Loucy (cell line): ENCODE measurements around the gene TMX3.

Experiments
- H2AFZ ChIP-seq: fragments of 200-600 bp; sonication (generic); 2 replicates; pipeline ENCODE4 v1.6.0; 2016; ENCODE audit warnings: antibody characterized with exemption, mild to moderate bottlenecking, low read length, moderate library complexity
- H3F3A ChIP-seq: fragments of 200-600 bp; 2 replicates; pipeline ENCODE4 v1.6.0; 2016; ENCODE audit warnings: antibody characterized with exemption, low read depth, mild to moderate bottlenecking
- H3K27me3 ChIP-seq: fragments of 200-600 bp; sonication (generic); 2 replicates; pipeline ENCODE4 v1.6.1; 2014; ENCODE audit warnings: low read length, mild to moderate bottlenecking; ENCODE audit not compliant: insufficient read depth, poor library complexity, severe bottlenecking
- H3K36me3 ChIP-seq: fragments of 200-600 bp; sonication (generic); 2 replicates; pipeline ENCODE4 v1.6.1; 2016; ENCODE audit warnings: low read length; ENCODE audit not compliant: insufficient read depth
- H3K4me1 ChIP-seq: fragments of 200-600 bp; sonication (generic); 2 replicates; pipeline ENCODE4 v1.5.1; 2014; ENCODE audit warnings: low read length, mild to moderate bottlenecking; ENCODE audit not compliant: insufficient read depth, poor library complexity, severe bottlenecking
- H3K4me2 ChIP-seq: fragments of 200-600 bp; sonication (generic); 2 replicates; pipeline ENCODE4 v1.6.0; 2014; ENCODE audit warnings: antibody characterized with exemption, low read length, low read depth, mild to moderate bottlenecking; ENCODE audit not compliant: poor library complexity, severe bottlenecking
- H3K4me3 ChIP-seq: fragments of 200-600 bp; sonication (generic); 2 replicates; pipeline ENCODE4 v1.5.1; 2014; ENCODE audit warnings: low read length, mild to moderate bottlenecking, mixed read lengths; ENCODE audit not compliant: poor library complexity, severe bottlenecking
- H3K79me2 ChIP-seq: fragments of 200-600 bp; sonication (generic); 2 replicates; pipeline ENCODE4 v1.6.1; 2014; ENCODE audit warnings: low read length; ENCODE audit not compliant: insufficient read depth
- H3K9ac ChIP-seq: fragments of 200-600 bp; sonication (generic); 2 replicates; pipeline ENCODE4 v1.6.0; 2014; ENCODE audit warnings: mild to moderate bottlenecking, low read depth, low read length, moderate library complexity; ENCODE audit not compliant: poor library complexity, severe bottlenecking
- H3K9me2 ChIP-seq: fragments of 200-600 bp; sonication (generic); replicated peaks from 2 replicates; pipeline ENCODE4 v1.6.1; 2016; ENCODE audit warnings: low read depth, low read length, mixed read lengths
- H3K9me3 ChIP-seq: fragments of 200-600 bp; sonication (generic); 2 replicates; pipeline ENCODE4 v1.6.1; 2014; ENCODE audit warnings: mild to moderate bottlenecking, antibody characterized with exemption, low read length, low read depth; ENCODE audit not compliant: insufficient read depth
- H4K20me1 ChIP-seq: fragments of 200-600 bp; sonication (generic); 2 replicates; pipeline ENCODE4 v1.6.0; 2014; ENCODE audit warnings: antibody characterized with exemption, low read length, mild to moderate bottlenecking; ENCODE audit not compliant: insufficient read depth, poor library complexity, severe bottlenecking
- EZH2phosphoT487 ChIP-seq: fragments of 200-600 bp; IDR thresholded peaks from 2 replicates; pipeline ENCODE4 v1.6.1; 2018; ENCODE audit warnings: antibody characterized with exemption, mild to moderate bottlenecking, moderate library complexity, borderline replicate concordance
- TF ChIP-seq, protein P1 (sequence below): fragments of 200-600 bp; sonication (generic); conservative IDR thresholded peaks from 2 replicates; pipeline ENCODE4 v1.5.1; 2014; ENCODE audit warnings: mild to moderate bottlenecking, antibody characterized with exemption, low read length

TMX3 gene

GRCh38 chr18:68723539-68723938, 8.6 kb upstream of the TMX3 start:
- Histone ChIP-seq H4K20me1 (no peaks in the 10 kb centered on the region), H3K79me2 (no peaks in the 10 kb centered on the region)

DNA sequence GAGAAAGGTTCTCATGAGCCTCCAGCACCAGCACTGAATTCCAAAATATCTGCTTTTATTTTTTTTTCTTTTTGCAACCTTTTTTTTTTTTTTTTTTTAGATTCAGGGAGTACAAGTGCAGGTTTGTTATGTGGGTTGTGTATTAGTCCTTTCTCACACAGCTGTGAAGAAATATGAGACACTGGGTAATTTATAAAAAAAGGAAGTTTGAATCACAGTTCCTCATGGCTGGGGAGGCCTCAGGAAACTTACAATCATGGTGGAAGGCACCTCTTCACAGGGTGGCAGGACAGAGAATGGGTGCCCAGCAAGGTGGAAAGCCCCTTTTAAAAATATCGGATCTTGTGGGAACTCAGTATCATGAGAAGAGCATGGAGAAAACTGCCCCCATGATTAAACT, 7.9 kb upstream of the TMX3 start:
- H3K36me3 ChIP-seq = no peaks in the 10 kb centered on the region
- H3K4me3 ChIP-seq = no peak overlapping the region
- no peak overlapping the region for H3K4me2 ChIP-seq
- H3K9me3 ChIP-seq = no peaks in the 10 kb centered on the region; the same call in 1 of the 2 replicates
- H3K27me3 ChIP-seq = no peaks in the 10 kb centered on the region
- no peaks in the 10 kb centered on the region for H3F3A ChIP-seq
- H3K4me1 ChIP-seq = peaks cover 8% of the 10 kb centered on the region
- H3K79me2 ChIP-seq = no peaks in the 10 kb centered on the region
- TF ChIP-seq EZH2phosphoT487 = no peak
- TF ChIP-seq, protein P1, sequence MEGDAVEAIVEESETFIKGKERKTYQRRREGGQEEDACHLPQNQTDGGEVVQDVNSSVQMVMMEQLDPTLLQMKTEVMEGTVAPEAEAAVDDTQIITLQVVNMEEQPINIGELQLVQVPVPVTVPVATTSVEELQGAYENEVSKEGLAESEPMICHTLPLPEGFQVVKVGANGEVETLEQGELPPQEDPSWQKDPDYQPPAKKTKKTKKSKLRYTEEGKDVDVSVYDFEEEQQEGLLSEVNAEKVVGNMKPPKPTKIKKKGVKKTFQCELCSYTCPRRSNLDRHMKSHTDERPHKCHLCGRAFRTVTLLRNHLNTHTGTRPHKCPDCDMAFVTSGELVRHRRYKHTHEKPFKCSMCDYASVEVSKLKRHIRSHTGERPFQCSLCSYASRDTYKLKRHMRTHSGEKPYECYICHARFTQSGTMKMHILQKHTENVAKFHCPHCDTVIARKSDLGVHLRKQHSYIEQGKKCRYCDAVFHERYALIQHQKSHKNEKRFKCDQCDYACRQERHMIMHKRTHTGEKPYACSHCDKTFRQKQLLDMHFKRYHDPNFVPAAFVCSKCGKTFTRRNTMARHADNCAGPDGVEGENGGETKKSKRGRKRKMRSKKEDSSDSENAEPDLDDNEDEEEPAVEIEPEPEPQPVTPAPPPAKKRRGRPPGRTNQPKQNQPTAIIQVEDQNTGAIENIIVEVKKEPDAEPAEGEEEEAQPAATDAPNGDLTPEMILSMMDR = no peak
- no peak overlapping the region for H2AFZ ChIP-seq
- no peaks in the 10 kb centered on the region for H4K20me1 ChIP-seq
- H3K9me2 ChIP-seq = no peaks in the 10 kb centered on the region
- no peak overlapping the region for H3K9ac ChIP-seq

More at GRCh38 chr18:68723539-68723938, 8.6 kb upstream of the TMX3 start:
- H3K9ac ChIP-seq = no peak overlapping the region
- H3K4me2 ChIP-seq = no peak overlapping the region
- no peaks in the 10 kb centered on the region for H3K27me3 ChIP-seq
- no peak overlapping the region for H2AFZ ChIP-seq
- no peaks in the 10 kb centered on the region for H3K9me2 ChIP-seq
- TF ChIP-seq, protein P1 = no peak
- no peak for TF ChIP-seq EZH2phosphoT487
- H3K9me3 ChIP-seq = no peaks in the 10 kb centered on the region; the same call in 1 of the 2 replicates
- no peak overlapping the region for H3K4me3 ChIP-seq
- no peaks in the 10 kb centered on the region for H3K36me3 ChIP-seq
- no peaks in the 10 kb centered on the region for H3F3A ChIP-seq
- H3K4me1 ChIP-seq = peaks cover 8% of the 10 kb centered on the region

DNA sequence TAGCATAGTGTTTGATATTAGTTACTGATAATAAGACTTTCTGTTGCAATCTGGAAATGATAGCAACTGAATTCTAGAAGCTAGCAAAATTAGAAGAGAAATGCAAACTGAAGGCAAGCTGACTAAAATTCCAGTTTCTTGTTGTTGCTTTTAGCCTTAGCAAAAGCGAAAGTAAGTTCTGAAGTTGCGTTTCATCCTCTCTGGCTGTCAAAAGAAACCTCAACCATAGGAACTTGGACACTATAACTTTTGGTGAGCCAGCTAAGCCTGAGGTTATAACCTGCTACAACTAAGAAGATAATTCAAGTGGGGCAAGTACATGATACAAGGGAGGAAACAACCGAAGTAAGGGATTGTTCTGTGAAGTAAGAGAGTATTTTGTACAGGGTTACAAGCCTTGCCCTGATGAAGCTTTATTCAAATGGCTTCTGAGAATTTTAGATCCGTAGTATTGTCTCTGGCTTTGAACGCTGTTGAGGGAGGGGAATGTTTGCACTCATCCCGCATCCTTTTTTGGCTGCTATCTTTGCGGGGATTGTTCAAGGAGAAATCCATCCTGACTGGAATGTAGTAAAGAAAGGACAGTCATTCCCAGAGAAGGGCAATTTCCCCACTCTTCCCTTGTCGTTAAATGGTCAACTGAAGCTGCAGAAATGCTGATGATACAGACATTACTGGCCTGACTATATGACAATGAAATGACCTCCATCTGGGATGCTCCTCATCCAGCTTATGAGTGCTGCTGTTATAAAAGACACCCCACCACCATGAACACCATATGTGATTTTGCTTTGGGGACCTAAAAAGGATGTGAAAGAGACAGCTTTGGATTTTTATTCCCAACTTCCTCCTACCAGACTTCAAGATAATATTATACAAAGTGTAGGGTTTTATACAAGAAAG, 7.0 kb upstream of the TMX3 start:
- no peak for TF ChIP-seq EZH2phosphoT487
- TF ChIP-seq, protein P1 = no peak
- Histone ChIP-seq H3K27me3 (no peaks in the 10 kb centered on the region), H2AFZ (peak overlapping the region; percentile 44), H3F3A (no peaks in the 10 kb centered on the region), H3K9me2 (no peaks in the 10 kb centered on the region), H3K9ac (peak overlapping the region; percentile 10), H3K4me2 (peak overlapping the region; percentile 51), H4K20me1 (no peaks in the 10 kb centered on the region), H3K36me3 (no peaks in the 10 kb centered on the region), H3K4me3 (peak overlapping the region; percentile 54), H3K79me2 (no peaks in the 10 kb centered on the region), H3K9me3 (no peaks in the 10 kb centered on the region; the same call in 1 of the 2 replicates), H3K4me1 (peaks cover 8% of the 10 kb centered on the region)
